DLD1 (cell line): Measurements from ENCODE around the gene TMEM260.
"Not testable (repeated sequence)": the region's sequence is repeated elsewhere in the genome, so short reads cannot be mapped to it uniquely, and the experiment has no call there.

Experiments
- in situ Hi-C: cut with HindIII; loops from 2 replicates; pipeline ENCODE4 v1.10.0; 2017; ENCODE audit warnings: low sequenced_read_pairs

The TMEM260 gene

GRCh38 chr14:56594428-56594827 is 14.8 kb downstream of the TMEM260 start:
- in situ Hi-C loops = no loop called here

- in situ Hi-C loops = no loop called here
Observed at GRCh38 chr14:56598519-56598918, 18.9 kb downstream of the TMEM260 start.

GRCh38 chr14:56603648-56604047 is 24.1 kb downstream of the TMEM260 start:
- in situ Hi-C loops = no loop called here

- in situ Hi-C loops = no loop called here
Observed at GRCh38 chr14:56608689-56609088, 29.1 kb downstream of the TMEM260 start.

- in situ Hi-C loops = not testable (repeated sequence)
Observed at GRCh38 chr14:56611663-56612062, 32.1 kb downstream of the TMEM260 start.

GRCh38 chr14:56617084-56617483 is 37.5 kb downstream of the TMEM260 start:
- in situ Hi-C loops = no loop called here

GRCh38 chr14:56630707-56631106 is 51.1 kb downstream of the TMEM260 start:
- in situ Hi-C loops = no loop called here

- in situ Hi-C loops = no loop called here
Observed at GRCh38 chr14:56632195-56632594, 52.6 kb downstream of the TMEM260 start.

- in situ Hi-C loops = no loop called here
Observed at GRCh38 chr14:56633544-56633943, 53.9 kb downstream of the TMEM260 start.

GRCh38 chr14:56635041-56635440 is 55.4 kb downstream of the TMEM260 start:
- in situ Hi-C loops = no loop called here

GRCh38 chr14:56647493-56647892 is 67.9 kb downstream of the TMEM260 start:
- in situ Hi-C loops = no loop called here

- in situ Hi-C loops = no loop called here
Observed at GRCh38 chr14:56648508-56649301, 69.1 kb downstream of the TMEM260 start.

- in situ Hi-C loops = no loop called here
Observed at GRCh38 chr14:56649382-56649781, 69.8 kb downstream of the TMEM260 start.

GRCh38 chr14:56650048-56650447 is 70.5 kb downstream of the TMEM260 start:
- in situ Hi-C loops = no loop called here

- in situ Hi-C loops = no loop called here
Observed at GRCh38 chr14:56650979-56651378, 71.4 kb downstream of the TMEM260 start.

- in situ Hi-C loops = no loop called here
Observed at GRCh38 chr14:56657604-56658003, 78.0 kb downstream of the TMEM260 start.

- in situ Hi-C loops = no loop called here
Observed at GRCh38 chr14:56659378-56659777, 79.8 kb downstream of the TMEM260 start.

GRCh38 chr14:56659964-56660551 is 80.5 kb downstream of the TMEM260 start:
- in situ Hi-C loops = no loop called here

GRCh38 chr14:56660677-56661389 is 81.2 kb downstream of the TMEM260 start:
- in situ Hi-C loops = no loop called here

GRCh38 chr14:56661478-56661877 is 81.9 kb downstream of the TMEM260 start:
- in situ Hi-C loops = no loop called here

GRCh38 chr14:56664811-56665421 is 85.3 kb downstream of the TMEM260 start:
- in situ Hi-C loops = no loop called here
